ENCODE measurements around the gene ZNF281. TPM values are rescaled to one million over a fixed set of nuclear protein-coding genes. Genes with fewer than 3 reads are reported as not detected.
"Not testable (repeated sequence)": the region's sequence is repeated elsewhere in the genome, so short reads cannot be mapped to it uniquely, and the experiment has no call there.

The ZNF281 gene
- total and polyA plus RNA-seq, 10 donors: 4.4 to 34.8 (median 21.0) TPM

DNA sequence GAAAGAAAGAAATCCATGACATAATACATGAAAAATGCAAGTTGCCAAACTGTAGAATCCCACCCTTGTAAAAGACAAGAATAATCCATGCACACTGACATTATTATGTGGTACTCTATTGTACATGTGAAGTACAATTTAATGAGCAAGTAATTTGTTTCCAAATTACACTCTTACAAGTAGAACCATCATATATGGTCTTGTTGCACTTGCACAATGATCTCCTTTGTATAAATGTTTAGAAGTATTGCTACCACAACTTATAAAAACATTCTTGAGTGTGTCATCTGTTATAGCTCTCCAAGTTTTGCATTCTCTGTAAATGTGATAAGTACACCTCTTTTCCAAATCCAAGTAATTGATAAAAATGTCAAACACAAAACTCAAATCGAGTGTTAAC is 29.1 kb upstream of the ZNF281 start:
- Histone ChIP-seq H3K4me3 (no peak overlapping the region), H3K27ac (no peak overlapping the region), H3K4me1 (peaks cover 0 to 14% (median 8%) of the 10 kb centered on the region in 6 donors), H3K9me3 (no peaks in the 10 kb centered on the region), H3K27me3 (replicated peaks in 1 of 7) (no peaks in the 10 kb centered on the region), H3K36me3 (no peaks in the 10 kb centered on the region)
- WGBS, 5 donors: 84 to 100% (median 95%) methylated on average over 1 of the region's 1 CpG
- no peak for DNase-seq
- TF ChIP-seq POLR2AphosphoS5 (IDR thresholded peaks at IDR 0.05): no peak
- TF ChIP-seq POLR2A (IDR thresholded peaks at IDR 0.05): no peak
- TF ChIP-seq, protein P1, sequence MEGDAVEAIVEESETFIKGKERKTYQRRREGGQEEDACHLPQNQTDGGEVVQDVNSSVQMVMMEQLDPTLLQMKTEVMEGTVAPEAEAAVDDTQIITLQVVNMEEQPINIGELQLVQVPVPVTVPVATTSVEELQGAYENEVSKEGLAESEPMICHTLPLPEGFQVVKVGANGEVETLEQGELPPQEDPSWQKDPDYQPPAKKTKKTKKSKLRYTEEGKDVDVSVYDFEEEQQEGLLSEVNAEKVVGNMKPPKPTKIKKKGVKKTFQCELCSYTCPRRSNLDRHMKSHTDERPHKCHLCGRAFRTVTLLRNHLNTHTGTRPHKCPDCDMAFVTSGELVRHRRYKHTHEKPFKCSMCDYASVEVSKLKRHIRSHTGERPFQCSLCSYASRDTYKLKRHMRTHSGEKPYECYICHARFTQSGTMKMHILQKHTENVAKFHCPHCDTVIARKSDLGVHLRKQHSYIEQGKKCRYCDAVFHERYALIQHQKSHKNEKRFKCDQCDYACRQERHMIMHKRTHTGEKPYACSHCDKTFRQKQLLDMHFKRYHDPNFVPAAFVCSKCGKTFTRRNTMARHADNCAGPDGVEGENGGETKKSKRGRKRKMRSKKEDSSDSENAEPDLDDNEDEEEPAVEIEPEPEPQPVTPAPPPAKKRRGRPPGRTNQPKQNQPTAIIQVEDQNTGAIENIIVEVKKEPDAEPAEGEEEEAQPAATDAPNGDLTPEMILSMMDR (IDR thresholded peaks at IDR 0.05 in 8 of 11, conservative IDR thresholded peaks at IDR 0.05 in 3 of 11): no peak
- intact Hi-C loops (cut with DNase I; ENCODE audit: low total_unique reads): no loop called here

GRCh38 chr1:200438413-200438812 is 28.6 kb upstream of the ZNF281 start:
- H3K36me3 ChIP-seq; DNase-seq; H3K27ac ChIP-seq; H3K9me3 ChIP-seq; H3K4me3 ChIP-seq; H3K27me3 ChIP-seq (replicated peaks in 1 of 7); intact Hi-C loops (cut with DNase I; ENCODE audit: low total_unique reads): not testable (repeated sequence)
- WGBS, 5 donors: 91 to 97% (median 94%) methylated on average over 7 of the region's 7 CpGs
- peaks cover 0 to 14% (median 8%) of the 10 kb centered on the region in 6 donors for H3K4me1 ChIP-seq

DNA sequence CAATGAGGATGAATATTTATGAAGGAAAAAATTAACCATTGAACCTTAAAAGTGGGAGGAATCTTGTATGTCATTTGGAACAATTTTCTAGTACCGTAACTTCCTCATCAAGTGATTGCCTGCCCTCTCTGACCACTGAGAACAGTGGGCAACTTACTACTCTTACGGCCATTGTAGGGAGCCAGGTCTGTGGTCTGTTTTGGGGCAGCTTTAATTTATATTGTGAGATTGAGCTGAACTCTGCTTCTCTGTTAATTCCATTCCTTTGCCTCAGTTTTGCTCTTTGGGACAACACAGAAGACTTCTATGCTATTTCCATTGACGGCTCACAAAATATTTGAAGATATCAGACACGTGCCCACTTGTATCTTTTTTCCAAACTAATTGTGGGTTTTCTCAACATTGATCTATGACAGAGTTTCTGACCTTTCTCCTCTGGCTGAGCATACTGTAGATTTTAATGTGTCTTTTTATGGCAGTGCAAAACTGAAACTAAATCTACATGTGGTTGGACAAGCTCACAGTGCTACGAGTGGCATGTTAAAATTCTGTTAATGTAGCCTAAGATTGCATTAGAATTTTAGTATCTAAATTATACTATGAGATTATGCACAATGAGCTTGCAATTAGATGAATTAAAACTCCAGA is 27.8 kb upstream of the ZNF281 start:
- no peak for TF ChIP-seq POLR2A (IDR thresholded peaks at IDR 0.05)
- no peak for TF ChIP-seq POLR2AphosphoS5 (IDR thresholded peaks at IDR 0.05)
- TF ChIP-seq, protein P1 (IDR thresholded peaks at IDR 0.05 in 8 of 11, conservative IDR thresholded peaks at IDR 0.05 in 3 of 11): no peak
- no peak for DNase-seq
- Histone ChIP-seq H3K4me1 (peaks cover 0 to 14% (median 8%) of the 10 kb centered on the region in 6 donors), H3K27me3 (replicated peaks in 1 of 7) (no peaks in the 10 kb centered on the region), H3K36me3 (no peaks in the 10 kb centered on the region), H3K4me3 (peak overlapping the region in 2 of 8 donors; percentile 16 to 52), H3K27ac (peak overlapping the region in 2 of 8 donors; percentile 11 to 15), H3K9me3 (no peaks in the 10 kb centered on the region)
- 30 to 35% (median 34%) methylated on average over 5 of the region's 5 CpGs for WGBS, 5 donors
- intact Hi-C loops (cut with DNase I; ENCODE audit: low total_unique reads): no loop called here

- intact Hi-C loops (cut with DNase I; ENCODE audit: low total_unique reads): no loop called here
- Histone ChIP-seq H3K27ac (no peak overlapping the region), H3K4me1 (peaks cover 0 to 14% (median 8%) of the 10 kb centered on the region in 6 donors), H3K36me3 (no peaks in the 10 kb centered on the region), H3K27me3 (replicated peaks in 1 of 7) (no peaks in the 10 kb centered on the region), H3K4me3 (no peak overlapping the region), H3K9me3 (no peaks in the 10 kb centered on the region)
- TF ChIP-seq, protein P1 (IDR thresholded peaks at IDR 0.05 in 8 of 11, conservative IDR thresholded peaks at IDR 0.05 in 3 of 11): no peak
- TF ChIP-seq POLR2AphosphoS5 (IDR thresholded peaks at IDR 0.05) (no peak), POLR2A (IDR thresholded peaks at IDR 0.05) (no peak)
- DNase-seq: no peak
These were observed 27.3 kb upstream of the ZNF281 start for GRCh38 chr1:200437088-200437487.

Data from spleen (tissue), 11 donors.